GM21526 (cell line): ENCODE results near the gene CABP4.

ENCODE experiments used
- ATAC-seq: cut with Tn5 transposase; IDR thresholded peaks from one replicate; pipeline ENCODE4 v1.9.1; 2021; ENCODE audit warnings: moderate library complexity; ENCODE audit not compliant: unreplicated experiment, low FRiP score

The CABP4 gene

DNA sequence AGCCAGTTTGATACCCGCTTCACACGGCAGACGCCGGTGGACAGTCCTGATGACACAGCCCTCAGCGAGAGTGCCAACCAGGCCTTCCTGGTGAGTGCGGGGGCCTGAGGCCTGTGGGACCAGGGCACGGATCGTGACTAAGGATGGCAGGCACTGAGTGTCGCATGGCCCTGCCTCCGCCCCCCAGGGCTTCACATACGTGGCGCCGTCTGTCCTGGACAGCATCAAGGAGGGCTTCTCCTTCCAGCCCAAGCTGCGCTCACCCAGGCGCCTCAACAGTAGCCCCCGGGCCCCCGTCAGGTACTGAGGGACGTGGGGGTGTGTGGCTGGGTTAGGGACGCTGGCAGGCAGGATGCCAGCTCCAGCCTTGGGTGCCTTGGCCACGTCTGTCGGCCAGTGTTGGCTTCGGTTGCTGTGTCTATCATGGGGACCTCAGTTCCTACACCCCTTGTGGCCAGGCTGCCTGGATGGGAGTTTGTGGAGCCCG lies 20.7 kb upstream of the CABP4 start:
- no peak for ATAC-seq

DNA sequence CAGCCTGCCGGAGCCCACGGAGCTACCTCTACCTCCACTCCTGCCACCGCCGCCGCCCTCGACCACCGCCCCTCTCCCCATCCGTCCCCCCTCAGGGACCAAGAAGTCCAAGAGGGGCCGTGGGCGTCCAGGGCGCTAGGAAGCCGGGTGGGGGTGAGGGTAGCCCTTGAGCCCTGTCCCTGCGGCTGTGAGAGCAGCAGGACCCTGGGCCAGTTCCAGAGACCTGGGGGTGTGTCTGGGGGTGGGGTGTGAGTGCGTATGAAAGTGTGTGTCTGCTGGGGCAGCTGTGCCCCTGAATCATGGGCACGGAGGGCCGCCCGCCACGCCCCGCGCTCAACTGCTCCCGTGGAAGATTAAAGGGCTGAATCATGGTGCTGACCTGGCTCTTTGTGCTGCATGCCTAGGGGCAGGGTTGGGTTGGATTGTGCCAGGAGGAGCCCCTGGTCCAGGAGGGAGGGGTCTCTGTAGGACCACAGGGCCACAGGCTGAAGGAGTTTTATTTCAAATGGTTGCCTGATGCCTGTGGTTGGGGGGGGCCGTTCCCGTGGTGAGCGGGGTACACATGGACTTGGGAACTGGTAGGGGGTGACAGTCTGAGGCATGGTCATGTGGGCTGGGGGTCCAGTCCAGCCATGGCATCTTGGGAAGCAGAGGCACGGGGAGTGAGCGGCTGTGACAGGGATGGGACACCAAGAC lies 20.0 kb upstream of the CABP4 start:
- ATAC-seq = no peak

DNA sequence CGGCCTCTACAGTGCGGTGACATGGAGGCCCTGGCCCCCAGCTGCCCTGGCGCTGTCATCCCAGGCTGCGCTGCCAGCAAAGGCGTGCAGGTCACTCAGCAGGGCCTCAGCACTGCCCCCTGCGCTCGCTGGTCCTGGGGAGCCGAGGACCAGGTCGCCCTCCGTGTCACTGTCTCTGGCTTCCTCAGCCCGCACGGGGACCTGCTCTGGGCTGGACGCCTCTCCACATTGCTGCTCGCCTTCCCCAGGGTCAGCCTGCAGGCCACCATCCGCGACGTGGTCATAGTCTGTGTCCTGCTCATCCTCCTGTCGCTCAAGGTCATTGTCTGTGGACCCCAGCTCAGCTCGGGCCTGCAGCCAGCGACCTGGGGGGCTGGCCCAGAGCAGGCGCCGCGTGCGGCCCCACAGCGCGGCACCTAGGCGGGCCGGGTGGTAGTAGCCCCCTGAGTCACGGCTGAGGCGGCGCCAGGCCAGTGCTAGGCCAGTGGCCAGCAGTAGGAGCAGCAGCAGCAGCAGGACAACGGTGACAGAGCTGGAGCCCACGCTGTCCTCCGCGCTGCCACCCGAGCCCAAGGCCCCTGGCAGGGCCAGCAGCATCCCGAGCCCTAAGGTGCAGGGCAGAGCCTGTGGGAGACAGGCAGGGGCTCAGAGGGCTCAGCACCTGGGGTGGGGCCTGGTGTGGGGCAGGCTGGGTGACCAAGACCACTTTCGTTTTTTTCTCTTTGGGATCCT lies 19.3 kb upstream of the CABP4 start:
- ATAC-seq = no peak

DNA sequence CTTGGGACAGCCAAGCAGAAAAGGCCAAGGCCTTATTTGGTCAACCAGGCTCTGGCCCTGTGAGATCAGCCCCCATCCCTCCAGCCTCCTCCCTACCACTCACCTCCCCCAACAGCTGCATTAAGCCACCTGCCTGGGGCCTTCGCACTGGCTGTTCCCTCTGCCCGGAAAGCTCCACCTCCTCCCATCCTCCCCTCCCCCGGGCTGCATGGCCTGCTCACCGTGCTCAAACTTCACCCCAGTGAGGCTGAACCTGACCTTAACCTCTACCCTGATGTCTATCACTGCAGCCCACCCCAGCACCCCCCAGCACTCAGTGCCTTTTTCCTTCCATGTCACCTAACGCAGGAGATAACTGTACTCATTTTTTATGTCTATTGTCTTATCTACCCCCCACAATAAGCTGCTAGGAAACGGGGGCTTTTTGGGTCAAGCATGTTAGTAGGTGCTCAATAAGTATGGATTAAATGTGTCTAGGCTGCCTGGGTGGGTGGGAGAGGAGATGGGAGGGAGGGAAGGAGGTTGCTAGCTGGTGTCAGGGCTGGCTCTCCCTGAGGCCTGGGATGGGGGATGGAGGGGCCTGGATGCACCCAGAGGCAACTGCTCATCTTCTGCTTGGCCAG lies 18.6 kb upstream of the CABP4 start:
- no peak for ATAC-seq

DNA sequence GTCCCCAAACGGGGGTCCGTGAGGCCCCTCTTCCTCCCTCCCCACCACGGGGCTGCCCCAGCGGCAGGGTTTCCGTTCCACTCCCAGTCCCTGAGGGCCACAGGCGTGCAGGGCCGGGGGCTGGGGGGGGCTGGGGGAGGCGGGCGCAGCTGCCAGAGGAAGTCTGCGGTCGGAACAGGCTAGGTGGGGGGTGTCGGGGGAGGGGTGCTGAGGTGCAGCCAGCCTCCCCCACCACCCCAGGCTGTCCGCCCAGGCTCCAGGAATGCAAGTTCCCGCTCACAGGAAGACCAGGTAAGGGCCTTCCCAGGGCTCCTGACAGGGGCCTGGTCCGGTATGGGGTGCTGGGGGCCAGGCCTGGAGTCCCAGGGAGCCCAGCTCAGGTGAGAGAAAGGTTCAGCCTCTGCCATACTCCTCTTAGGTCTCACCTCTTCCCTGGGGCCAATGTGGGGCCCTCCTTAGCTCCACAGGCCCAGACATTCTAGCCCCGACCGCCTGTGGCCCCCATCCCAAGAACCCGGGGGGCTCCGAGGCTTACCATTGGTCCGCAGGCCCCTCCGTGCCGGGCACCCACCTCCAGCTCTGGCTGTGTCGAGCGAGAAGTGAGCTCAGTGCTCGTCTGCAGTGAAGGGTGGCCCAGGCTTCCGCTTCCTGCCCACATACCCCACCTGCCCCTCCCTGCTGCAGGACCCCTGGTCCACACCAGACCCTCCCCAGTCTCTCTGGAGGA lies 17.9 kb upstream of the CABP4 start, which contains the start of gene PTPRCAP:
Gene PTPRCAP (minus strand): TSS at position 601 of the 727 bp plus-strand sequence. CDS start 63 bp downstream, at position 538.
- ATAC-seq = no peak

DNA sequence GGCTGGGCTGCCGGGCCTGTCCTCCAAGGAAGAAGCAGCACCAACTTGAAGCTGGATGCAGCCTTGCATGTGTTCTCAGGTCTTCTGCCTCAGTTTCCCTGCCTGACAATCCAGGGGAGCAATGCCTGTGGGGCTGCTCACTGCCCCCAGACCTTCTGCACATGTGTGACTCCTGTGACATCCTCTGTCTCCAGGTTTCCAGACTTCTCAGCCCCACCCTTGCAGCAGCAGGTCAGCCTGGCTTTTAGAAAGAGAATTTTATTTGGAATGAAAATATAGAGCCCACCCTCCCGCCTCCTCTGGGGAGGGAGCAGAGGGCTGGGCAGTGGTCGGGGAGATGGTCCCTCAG lies 17.4 kb upstream of the CABP4 start:
- ATAC-seq = no peak

DNA sequence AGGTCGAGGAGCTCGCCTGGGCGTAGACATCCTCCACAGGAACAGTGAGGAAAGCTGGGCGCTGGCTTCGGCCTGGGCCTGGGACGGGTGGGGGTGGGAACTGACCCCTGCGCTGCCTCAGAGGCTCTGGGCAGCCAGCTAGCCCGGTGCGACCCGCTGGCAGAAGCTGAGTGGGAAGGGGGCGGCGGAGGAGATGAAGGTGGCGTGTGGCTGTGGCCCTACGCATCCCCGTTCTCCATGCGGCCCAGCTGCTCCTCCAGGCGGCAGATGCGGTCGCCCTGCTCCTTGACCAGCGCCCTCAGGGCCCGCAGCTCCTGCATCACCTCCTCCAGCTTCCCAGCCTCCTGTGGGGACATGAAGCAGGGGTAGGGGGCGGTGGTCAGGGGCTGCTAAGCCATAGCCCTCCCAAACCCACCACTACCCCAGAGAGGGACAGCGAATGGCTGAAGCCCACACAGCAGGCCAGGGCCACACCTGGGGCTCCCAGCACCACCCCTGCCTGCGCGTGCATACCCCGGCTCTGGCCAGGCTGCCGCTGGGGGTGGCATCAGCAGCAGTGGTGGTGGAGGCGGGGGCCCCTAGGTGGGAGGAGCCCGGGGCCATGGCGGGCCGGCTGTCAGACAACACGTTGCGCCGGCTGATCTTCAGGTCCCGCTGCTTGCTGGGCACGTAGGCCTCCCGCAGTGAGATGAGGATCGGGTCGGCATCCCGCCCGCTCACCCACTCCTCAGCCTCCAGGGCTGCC lies 16.8 kb upstream of the CABP4 start:
- no peak for ATAC-seq

DNA sequence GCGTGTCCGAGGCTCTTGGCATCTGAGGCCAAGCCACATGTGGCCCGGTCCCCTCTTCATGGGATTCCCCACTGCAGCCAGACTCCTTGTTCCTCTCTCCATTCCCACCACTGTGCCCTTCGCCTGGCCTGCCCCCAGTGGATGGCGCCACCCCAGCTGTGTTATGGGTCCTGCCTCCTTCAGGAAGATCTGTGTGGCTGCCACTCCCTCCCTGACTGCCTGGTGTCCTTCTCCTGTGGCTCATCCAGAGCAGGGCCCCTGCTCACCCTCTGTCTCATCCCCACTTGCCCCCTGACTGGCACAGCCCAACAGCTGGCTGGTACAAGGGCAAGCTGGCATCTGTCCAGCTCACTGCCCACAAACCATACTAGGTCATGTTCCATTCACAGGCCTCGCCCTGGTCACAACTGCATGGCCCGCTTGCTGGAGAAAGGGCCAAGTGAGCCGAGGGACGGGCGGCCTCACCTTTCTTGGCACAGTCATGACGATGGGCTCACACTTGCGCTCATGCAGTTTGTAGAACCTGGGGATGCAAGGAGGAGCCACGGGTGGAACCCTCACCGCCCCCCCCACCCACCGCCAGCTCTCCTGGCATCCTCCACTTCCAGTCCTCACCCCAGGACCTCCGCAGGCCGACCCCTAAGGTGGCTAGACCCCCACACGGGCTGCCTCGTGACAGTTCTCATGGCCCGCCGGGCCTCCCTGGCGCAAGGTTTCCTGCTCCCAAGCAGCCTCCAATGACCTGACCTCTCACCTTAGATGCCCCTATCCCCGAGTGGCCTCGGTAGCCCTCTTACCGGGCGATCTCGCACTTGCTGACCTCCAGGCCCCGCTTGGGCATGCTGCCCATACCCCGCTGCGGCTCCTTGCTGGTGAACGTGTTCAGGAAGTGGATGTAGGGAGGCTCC lies 15.6 kb upstream of the CABP4 start:
- ATAC-seq = no peak

DNA sequence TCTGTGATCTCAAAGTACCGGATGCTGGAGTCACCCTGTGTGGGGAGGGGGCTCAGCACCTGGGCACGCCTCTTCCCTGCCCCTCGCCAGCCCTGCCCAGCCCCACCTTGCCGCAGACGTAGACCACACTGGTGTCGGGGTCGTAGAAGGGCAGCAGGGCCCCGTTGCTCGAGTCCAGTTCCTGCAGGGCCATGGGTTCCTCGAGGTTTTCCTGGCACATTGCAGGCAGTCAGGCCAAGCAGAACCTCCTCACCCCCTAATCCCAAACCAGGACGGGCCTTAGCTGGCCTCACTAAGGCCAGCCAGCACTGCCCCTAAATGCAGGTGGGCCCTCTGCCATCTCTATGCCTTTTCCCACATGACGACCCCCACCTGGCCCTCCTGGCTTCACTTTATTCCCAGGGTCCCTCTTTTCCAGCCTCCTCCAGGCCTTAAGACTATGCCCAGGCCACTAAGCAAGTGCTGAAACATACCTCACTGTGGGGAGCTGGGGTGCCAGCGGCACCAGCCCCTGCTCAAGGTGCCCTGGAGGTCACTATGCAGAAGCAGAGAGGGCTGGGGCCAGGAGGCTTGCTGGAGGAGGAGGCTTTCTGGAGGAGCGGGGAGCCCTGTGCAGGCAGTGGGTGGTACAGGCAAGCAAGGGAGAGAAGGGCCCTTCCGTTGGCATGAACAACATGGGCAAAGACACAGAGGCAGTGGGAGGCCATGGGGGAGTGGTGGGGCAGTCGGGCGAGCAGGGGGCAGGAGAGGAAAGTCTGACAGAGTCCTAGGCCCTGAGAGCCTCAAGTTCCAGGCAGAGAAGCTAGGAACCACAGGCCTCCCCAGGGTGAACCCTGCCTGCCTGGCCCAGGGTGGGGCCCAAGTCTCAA lies 14.7 kb upstream of the CABP4 start:
- ATAC-seq = no peak

DNA sequence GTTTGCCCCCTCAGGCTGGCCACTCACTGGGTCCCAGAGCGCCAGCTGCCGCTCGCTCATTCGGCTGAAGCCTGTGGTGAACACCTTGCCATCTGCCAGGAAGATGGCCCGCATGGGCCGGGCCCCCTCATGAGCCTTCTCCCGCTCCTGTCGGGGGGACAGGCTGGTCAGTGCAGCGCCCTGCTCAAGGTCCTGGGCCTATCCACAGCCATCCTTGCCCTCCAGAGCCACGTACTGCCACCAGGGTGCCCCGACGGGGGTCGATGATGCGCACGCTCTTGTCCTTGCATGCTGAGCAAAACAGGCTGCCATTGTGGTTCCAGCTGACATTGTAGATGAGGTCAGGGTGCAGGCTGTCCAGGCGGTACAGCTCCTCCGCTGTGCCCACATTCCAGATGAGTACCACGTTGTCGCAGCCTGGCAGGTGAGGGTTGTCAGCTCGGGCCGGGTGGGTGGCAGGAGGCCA lies 14.0 kb upstream of the CABP4 start:
- no peak for ATAC-seq

GRCh38 chr11:67441731-67442351 lies 13.3 kb upstream of the CABP4 start:
- no peak for ATAC-seq

GRCh38 chr11:67442504-67443404 lies 12.4 kb upstream of the CABP4 start:
- ATAC-seq = no peak

GRCh38 chr11:67445515-67445914 lies 9.6 kb upstream of the CABP4 start:
- no peak for ATAC-seq

DNA sequence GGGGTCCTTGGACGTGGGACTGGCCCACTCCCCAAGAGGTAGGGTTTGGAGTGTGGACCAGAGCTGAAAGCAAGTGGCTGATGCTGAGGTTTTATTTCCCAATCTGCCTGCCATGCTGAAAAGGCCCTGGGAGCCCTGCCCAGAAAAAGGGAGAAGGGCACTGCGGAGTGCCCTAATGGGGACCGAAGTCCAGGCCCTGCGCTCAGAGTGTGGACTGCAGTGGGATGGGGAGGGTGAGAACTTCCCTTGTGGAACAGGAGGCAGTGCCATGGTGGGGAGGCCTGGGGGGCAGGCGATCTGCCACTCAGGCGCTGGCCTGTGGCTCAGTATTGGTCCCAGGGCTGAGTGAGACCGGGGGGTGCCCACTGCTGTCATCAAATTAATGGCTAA lies 6.9 kb upstream of the CABP4 start:
- no peak for ATAC-seq

DNA sequence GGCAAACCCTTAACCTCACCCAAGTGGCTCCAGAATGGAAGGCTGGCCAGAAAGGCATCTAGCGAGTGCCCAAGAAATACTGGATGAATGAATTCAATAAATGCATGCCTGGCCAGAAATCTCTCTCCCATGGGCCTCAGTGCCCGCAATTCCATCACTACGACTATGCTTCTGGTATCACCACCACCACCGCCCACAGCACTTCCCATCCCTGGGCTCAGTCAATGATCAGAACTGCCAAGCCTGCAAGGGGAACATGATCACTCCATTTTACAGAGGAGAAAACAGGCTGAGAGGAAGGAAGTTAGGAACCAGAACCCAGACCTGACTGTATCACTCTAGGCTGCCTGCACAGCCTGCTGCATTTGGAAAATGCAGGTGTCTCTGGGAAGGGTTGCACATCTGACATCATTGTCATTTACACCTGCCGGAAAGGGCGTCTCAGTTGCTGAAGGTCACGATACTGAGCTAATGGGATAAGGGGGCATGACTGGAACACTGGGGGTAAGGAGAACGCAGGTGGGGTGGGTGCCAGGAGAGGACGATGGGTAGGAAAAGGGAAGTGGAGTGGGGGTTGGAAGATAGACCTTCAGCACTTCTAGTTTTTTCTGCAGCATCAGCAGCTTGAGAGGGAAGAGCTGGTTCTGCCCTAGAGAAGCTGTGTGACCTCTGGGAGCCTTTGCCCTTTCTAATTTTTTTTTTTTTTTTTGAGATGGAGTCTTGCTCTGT lies 5.9 kb upstream of the CABP4 start:
- ATAC-seq = no peak
